Panc1 (cell line): ENCODE results near the gene TAOK1. TPM values are rescaled to one million over a fixed set of nuclear protein-coding genes. Genes with fewer than 3 reads are reported as not detected.
A peak's percentile ranks its signal among the peaks of the same experiment; 100 is the strongest.

Experiments used
- ATAC-seq: fragments of 200-7000 bp; cut with Tn5 transposase; 2 replicates; pipeline ENCODE4 v1.9.1; 2020; ENCODE audit warnings: mild to moderate bottlenecking, moderate library complexity
- BruUV-seq: library from RNA; stranded (reverse); fragments of 400-500 nt; replicated peaks from 2 replicates; lab custom pipeline; 2021; lab: Mats Ljungman, UMichigan
- CTCF ChIA-PET: fragments of 300-600 bp; sonication (Branson Sonifier 250); formaldehyde crosslinking; loops from one replicate; lab custom pipeline; 2022; ENCODE audit warnings: antibody characterized with exemption; lab: Charles Lee
- POLR2A ChIA-PET: fragments of 300-600 bp; sonication (Branson Sonifier 250); formaldehyde crosslinking; loops from one replicate; lab custom pipeline; 2022; ENCODE audit warnings: antibody characterized with exemption; lab: Charles Lee
- DNase-seq: peaks from one replicate; pipeline ENCODE4 v3.0.0-alpha.2; 2010; ENCODE audit warnings: low read depth, low spot score
- H3K27ac ChIP-seq: 2 replicates; pipeline ENCODE4 v1.5.1; 2011; ENCODE audit warnings: mild to moderate bottlenecking, low read length, inconsistent platforms
- H3K27me3 ChIP-seq: fragments of 200-500 bp; sonication (Bioruptor generic); 2 replicates; pipeline ENCODE4 v1.6.0; 2014; ENCODE audit warnings: low read length, inconsistent platforms; ENCODE audit not compliant: control insufficient read depth, insufficient read depth
- H3K36me3 ChIP-seq: fragments of 200-500 bp; sonication (Bioruptor generic); 2 replicates; pipeline ENCODE4 v1.5.1; 2014; ENCODE audit warnings: inconsistent platforms, mild to moderate bottlenecking, low read length, moderate library complexity; ENCODE audit not compliant: control insufficient read depth, insufficient read depth
- H3K4me1 ChIP-seq: 2 replicates; pipeline ENCODE4 v1.5.1; 2011; ENCODE audit warnings: inconsistent platforms, mild to moderate bottlenecking, low read length, moderate library complexity; ENCODE audit not compliant: control insufficient read depth, insufficient read depth
- H3K4me3 ChIP-seq, 2 experiments: 2 replicates each; pipeline ENCODE4 v1.5.1; 2011 to 2012; ENCODE audit warnings: low read depth in 2 of 2, low read length in 2 of 2, mild to moderate bottlenecking in 2 of 2, inconsistent platforms in 1 of 2, moderate library complexity in 1 of 2
- H3K9me3 ChIP-seq: fragments of 200-500 bp; sonication (Bioruptor generic); 2 replicates; pipeline ENCODE4 v1.5.1; 2014; ENCODE audit warnings: low read depth, mild to moderate bottlenecking, inconsistent platforms, low read length, moderate library complexity; ENCODE audit not compliant: control insufficient read depth, insufficient read depth
- CTCF ChIP-seq: fragments of 450-650 bp; IDR thresholded peaks from 2 replicates; pipeline ENCODE4 v1.5.1; 2017; ENCODE audit warnings: mild to moderate bottlenecking
- POLR2AphosphoS5 ChIP-seq: IDR thresholded peaks from 2 replicates; pipeline ENCODE4 v1.6.1; 2012; ENCODE audit warnings: mild to moderate bottlenecking, low read depth, low read length, moderate library complexity
- REST ChIP-seq, 2 experiments: IDR thresholded peaks; 2 replicates each; pipeline ENCODE4 v1.6.1; 2011 to 2012; ENCODE audit warnings: low read depth in 2 of 2, control low read depth in 1 of 2, low read length in 1 of 2, mild to moderate bottlenecking in 1 of 2, moderate library complexity in 1 of 2; ENCODE audit not compliant: insufficient read depth in 1 of 2
- SIN3A ChIP-seq: IDR thresholded peaks from 2 replicates; pipeline ENCODE4 v1.6.1; 2012; ENCODE audit warnings: low read depth, mild to moderate bottlenecking, low read length, moderate library complexity, borderline replicate concordance; ENCODE audit not compliant: insufficient read depth
- TCF7L2 ChIP-seq: IDR thresholded peaks from 2 replicates; pipeline ENCODE4 v1.6.1; 2011; ENCODE audit warnings: mild to moderate bottlenecking, low read depth, low read length, inconsistent platforms
- in situ Hi-C: cut with HindIII; loops from 2 replicates; pipeline ENCODE4 v1.10.0; 2016; ENCODE audit warnings: low sequenced_read_pairs, low pct_unique_long_range_greater_than_20kb
- intact Hi-C: fragments of 100-400 bp; cut with micrococcal nuclease; formaldehyde crosslinking; loops from one replicate; pipeline ENCODE4 v1.10.0; 2022; ENCODE audit not compliant: unreplicated experiment
- total RNA-seq: library from RNA; stranded (reverse); gene quantifications from one replicate; pipeline ENCODE4 v1.2.1, GENCODE V29; 2021; ENCODE audit not compliant: unreplicated experiment

Gene TAOK1
- total RNA-seq, 1 experiment from 2014 or later = 111 TPM

- Histone ChIP-seq H3K27ac (peak overlapping the region; percentile 25; the same call in 1 of the 2 replicates), H3K4me3 (no peak overlapping the region), H3K36me3 (no peaks in the 10 kb centered on the region), H3K4me1 (peaks cover 41% of the 10 kb centered on the region), H3K27me3 (no peaks in the 10 kb centered on the region), H3K9me3 (no peaks in the 10 kb centered on the region)
- intact Hi-C loops = no loop called here
- ChIA-PET POLR2A (interaction anchor here (0.6 kb wide), 1 partner anchor 283 kb away, joined by 3 read pairs; no protein-coding TSS in a partner anchor), CTCF (interaction anchor here (1.5 kb wide), 1 partner anchor 19 kb away, joined by 5 read pairs; no protein-coding TSS in a partner anchor)
- TF ChIP-seq REST (IDR thresholded peaks at IDR 0.05; ENCODE audit: insufficient read depth in 1 of 2, low read depth in 2 of 2, low read length in 1 of 2) = no peak
- TF ChIP-seq POLR2AphosphoS5 = no peak
- no peak for TF ChIP-seq SIN3A
- no peak for TF ChIP-seq TCF7L2
- TF ChIP-seq CTCF = no peak
- ATAC-seq = no peak
- DNase-seq = no peak
- BruUV-seq = no TSS peak
- in situ Hi-C loops = no loop called here
These were observed 207.4 kb downstream of the TAOK1 start for GRCh38 chr17:29597361-29598172.

Other genes starting within 250 kb of the TAOK1 start
- gene MYO18A, start 210.0 kb upstream of the TAOK1 start, total RNA-seq = 108 TPM
- not detected for gene CRYBA1, start 143.5 kb upstream of the TAOK1 start, total RNA-seq
- 106 TPM for gene NUFIP2, start 96.2 kb upstream of the TAOK1 start, total RNA-seq
- 33.7 TPM for gene ABHD15, start 176.7 kb downstream of the TAOK1 start, total RNA-seq
- 123 TPM for gene TP53I13, start 178.3 kb downstream of the TAOK1 start, total RNA-seq
- gene GIT1, start 199.3 kb downstream of the TAOK1 start, total RNA-seq = 94.6 TPM
- 31.4 TPM for gene ANKRD13B, start 202.8 kb downstream of the TAOK1 start, total RNA-seq
- gene CORO6, start 232.5 kb downstream of the TAOK1 start, total RNA-seq = 9.7 TPM